ENCODE data around the gene SMAD3. TPM values are rescaled to one million over a fixed set of nuclear protein-coding genes. Genes with fewer than 3 reads are reported as not detected.
A peak's percentile ranks its signal among the peaks of the same experiment; 100 is the strongest.

SMAD3 gene
- total and polyA plus RNA-seq, 4 donors, result 4.0 to 12.2 (median 5.5) TPM

DNA sequence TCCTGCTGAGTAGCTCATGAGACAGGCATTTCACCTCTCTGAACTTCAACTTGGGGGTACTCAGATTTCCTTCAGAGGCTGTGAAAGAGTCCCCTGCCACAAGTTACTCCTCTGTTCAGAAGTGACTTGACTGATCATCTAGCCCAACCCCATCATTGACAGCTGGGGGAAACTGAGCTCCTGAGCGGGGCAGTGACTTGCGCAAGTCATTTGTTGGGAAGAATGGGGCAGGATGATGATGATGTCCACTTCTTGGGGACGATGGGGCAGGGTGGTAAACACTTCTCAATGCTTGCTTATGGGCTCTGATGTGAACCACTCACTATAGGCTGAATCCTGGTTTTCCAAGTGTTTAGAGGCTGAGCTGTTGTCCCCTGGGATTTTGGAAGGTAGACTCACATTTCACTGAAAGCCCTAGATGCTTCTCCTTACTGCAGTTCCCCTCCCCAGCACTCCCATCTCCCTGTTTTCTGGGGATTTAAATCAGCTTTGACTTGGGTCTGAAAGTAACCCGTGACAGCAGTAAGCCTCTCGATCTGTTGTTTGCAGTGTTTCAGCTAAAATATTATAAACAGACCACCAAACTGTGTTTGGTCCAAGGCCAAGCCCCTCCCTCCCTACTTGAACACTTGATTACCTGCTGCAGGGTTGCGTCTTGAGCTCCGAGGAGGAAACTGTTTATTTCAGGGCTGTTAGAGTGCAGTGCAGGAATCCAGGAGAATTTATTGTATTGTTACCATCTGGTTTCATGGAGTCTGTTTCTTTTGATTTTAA is 25.1 kb downstream of the SMAD3 start:
- DNase-seq (ENCODE audit: low spot score), result no peak
- H3K4me3 ChIP-seq (ENCODE audit: low read depth in 1 of 3, low read length in 3 of 3), result no peak overlapping the region
- H3K9me3 ChIP-seq (ENCODE audit: control insufficient read depth in 4 of 4, low read length in 3 of 4), result no peaks in the 10 kb centered on the region
- TF ChIP-seq, protein P1, sequence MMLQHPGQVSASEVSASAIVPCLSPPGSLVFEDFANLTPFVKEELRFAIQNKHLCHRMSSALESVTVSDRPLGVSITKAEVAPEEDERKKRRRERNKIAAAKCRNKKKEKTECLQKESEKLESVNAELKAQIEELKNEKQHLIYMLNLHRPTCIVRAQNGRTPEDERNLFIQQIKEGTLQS (IDR thresholded peaks at IDR 0.05), result no peak
- TF ChIP-seq, protein P2, sequence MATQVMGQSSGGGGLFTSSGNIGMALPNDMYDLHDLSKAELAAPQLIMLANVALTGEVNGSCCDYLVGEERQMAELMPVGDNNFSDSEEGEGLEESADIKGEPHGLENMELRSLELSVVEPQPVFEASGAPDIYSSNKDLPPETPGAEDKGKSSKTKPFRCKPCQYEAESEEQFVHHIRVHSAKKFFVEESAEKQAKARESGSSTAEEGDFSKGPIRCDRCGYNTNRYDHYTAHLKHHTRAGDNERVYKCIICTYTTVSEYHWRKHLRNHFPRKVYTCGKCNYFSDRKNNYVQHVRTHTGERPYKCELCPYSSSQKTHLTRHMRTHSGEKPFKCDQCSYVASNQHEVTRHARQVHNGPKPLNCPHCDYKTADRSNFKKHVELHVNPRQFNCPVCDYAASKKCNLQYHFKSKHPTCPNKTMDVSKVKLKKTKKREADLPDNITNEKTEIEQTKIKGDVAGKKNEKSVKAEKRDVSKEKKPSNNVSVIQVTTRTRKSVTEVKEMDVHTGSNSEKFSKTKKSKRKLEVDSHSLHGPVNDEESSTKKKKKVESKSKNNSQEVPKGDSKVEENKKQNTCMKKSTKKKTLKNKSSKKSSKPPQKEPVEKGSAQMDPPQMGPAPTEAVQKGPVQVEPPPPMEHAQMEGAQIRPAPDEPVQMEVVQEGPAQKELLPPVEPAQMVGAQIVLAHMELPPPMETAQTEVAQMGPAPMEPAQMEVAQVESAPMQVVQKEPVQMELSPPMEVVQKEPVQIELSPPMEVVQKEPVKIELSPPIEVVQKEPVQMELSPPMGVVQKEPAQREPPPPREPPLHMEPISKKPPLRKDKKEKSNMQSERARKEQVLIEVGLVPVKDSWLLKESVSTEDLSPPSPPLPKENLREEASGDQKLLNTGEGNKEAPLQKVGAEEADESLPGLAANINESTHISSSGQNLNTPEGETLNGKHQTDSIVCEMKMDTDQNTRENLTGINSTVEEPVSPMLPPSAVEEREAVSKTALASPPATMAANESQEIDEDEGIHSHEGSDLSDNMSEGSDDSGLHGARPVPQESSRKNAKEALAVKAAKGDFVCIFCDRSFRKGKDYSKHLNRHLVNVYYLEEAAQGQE (IDR thresholded peaks at IDR 0.05), result no peak
- TF ChIP-seq RXRA (IDR thresholded peaks at IDR 0.05) (no peak), HNF4G (IDR thresholded peaks at IDR 0.05) (no peak), FOXA2 (IDR thresholded peaks at IDR 0.05) (no peak), YY1 (IDR thresholded peaks at IDR 0.05) (no peak), HNF4A (conservative IDR thresholded peaks at IDR 0.05) (no peak)
- TF ChIP-seq, protein P3, sequence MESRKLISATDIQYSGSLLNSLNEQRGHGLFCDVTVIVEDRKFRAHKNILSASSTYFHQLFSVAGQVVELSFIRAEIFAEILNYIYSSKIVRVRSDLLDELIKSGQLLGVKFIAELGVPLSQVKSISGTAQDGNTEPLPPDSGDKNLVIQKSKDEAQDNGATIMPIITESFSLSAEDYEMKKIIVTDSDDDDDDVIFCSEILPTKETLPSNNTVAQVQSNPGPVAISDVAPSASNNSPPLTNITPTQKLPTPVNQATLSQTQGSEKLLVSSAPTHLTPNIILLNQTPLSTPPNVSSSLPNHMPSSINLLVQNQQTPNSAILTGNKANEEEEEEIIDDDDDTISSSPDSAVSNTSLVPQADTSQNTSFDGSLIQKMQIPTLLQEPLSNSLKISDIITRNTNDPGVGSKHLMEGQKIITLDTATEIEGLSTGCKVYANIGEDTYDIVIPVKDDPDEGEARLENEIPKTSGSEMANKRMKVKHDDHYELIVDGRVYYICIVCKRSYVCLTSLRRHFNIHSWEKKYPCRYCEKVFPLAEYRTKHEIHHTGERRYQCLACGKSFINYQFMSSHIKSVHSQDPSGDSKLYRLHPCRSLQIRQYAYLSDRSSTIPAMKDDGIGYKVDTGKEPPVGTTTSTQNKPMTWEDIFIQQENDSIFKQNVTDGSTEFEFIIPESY (IDR thresholded peaks at IDR 0.05), result no peak
- H3K36me3 ChIP-seq (ENCODE audit: control insufficient read depth in 4 of 4, insufficient read depth in 3 of 4, low read depth in 1 of 4, low read length in 3 of 4), result peaks cover 0 to 8% (median 0%) of the 10 kb centered on the region in 4 donors
- H3K9ac ChIP-seq (ENCODE audit: low read depth in 1 of 2, low read length in 2 of 2), result no peak overlapping the region
- no peaks in the 10 kb centered on the region for H3K27me3 ChIP-seq (ENCODE audit: control insufficient read depth in 4 of 4, insufficient read depth in 4 of 4, low read length in 3 of 4)
- peak overlapping the region in 1 of 2 donors; percentile 7 for H3K27ac ChIP-seq (ENCODE audit: low read depth in 1 of 2, low read length in 2 of 2)
- 69% methylated on average over 7 of the region's 7 CpGs for WGBS
- H3K4me1 ChIP-seq (ENCODE audit: control insufficient read depth in 4 of 4, insufficient read depth in 4 of 4, low read length in 3 of 4), result peaks cover 0 to 8% (median 1%) of the 10 kb centered on the region in 4 donors

DNA sequence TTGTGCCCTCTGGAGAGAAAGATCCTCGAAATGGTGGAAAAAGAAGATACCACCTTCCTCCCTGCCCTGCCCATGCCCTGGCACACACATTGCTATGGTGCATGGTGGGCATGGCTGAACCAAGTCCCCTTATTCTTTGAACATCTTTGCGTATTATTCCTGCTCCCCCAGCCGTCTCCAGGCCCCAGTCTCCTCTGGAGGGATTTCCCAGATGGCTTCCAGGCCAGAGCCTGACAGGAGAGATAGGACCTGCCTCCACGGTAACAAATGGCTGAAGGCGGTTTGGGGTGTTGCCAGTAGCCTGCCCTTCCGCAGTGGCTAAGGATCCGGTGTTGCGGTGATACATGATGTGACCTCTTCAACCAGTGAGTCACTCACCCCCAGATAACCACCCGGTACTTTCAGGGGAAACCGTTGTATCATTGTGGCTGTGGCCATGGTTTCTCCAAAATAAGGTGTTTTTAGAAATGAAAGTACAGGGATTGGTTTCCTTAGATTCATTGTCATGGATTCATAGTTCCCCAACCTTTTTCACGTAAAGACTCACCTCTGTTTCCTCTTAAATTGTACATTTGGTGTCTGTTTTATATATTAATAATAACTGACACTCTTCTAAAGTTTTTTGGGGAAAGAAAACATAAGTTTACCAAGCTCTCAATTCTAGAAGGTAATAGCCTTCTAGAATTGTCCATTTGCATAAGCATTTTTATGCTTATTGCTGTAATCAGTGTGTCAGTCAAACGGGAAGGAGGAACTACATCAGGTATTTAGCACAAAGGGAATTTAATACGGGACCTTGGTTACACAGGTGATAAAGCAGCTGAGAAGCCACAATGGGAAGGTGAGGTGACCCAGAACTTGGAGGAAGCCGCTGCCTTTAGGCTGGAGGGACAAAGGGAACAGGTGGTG is 25.9 kb downstream of the SMAD3 start:
- H3K27me3 ChIP-seq (ENCODE audit: control insufficient read depth in 4 of 4, insufficient read depth in 4 of 4, low read length in 3 of 4), result no peaks in the 10 kb centered on the region
- 64% methylated on average over 14 of the region's 14 CpGs for WGBS
- no peak overlapping the region for H3K9ac ChIP-seq (ENCODE audit: low read depth in 1 of 2, low read length in 2 of 2)
- peak overlapping the region in 1 of 2 donors; percentile 7 for H3K27ac ChIP-seq (ENCODE audit: low read depth in 1 of 2, low read length in 2 of 2)
- peaks cover 0 to 8% (median 0%) of the 10 kb centered on the region in 4 donors for H3K36me3 ChIP-seq (ENCODE audit: control insufficient read depth in 4 of 4, insufficient read depth in 3 of 4, low read depth in 1 of 4, low read length in 3 of 4)
- H3K4me1 ChIP-seq (ENCODE audit: control insufficient read depth in 4 of 4, insufficient read depth in 4 of 4, low read length in 3 of 4), result peaks cover 0 to 3% (median 1%) of the 10 kb centered on the region in 4 donors
- TF ChIP-seq HNF4G (IDR thresholded peaks at IDR 0.05) (no peak), JUND (IDR thresholded peaks at IDR 0.05) (peak in 1 of 2 donors; percentile 64), RAD21 (IDR thresholded peaks at IDR 0.05) (peak; percentile 2 to 11), NR2F2 (IDR thresholded peaks at IDR 0.05) (peak; percentile 80)
- no peaks in the 10 kb centered on the region for H3K9me3 ChIP-seq (ENCODE audit: control insufficient read depth in 4 of 4, low read length in 3 of 4)
- no peak for DNase-seq (ENCODE audit: low spot score)
- no peak overlapping the region for H3K4me3 ChIP-seq (ENCODE audit: low read depth in 1 of 3, low read length in 3 of 3)

All from liver (tissue), 9 donors.